Activated CD4-positive, CD25-positive, alpha-beta regulatory T cell (primary cell): ENCODE results near the gene HAUS2.
A peak's percentile ranks its signal among the peaks of the same experiment; 100 is the strongest.
"Not testable (repeated sequence)": the region's sequence is repeated elsewhere in the genome, so short reads cannot be mapped to it uniquely, and the experiment has no call there.

Experiments
- DNase-seq, 4 experiments: peaks; one replicate each; lab custom pipeline; 2025; lab: John Stamatoyannopoulos, UW

The HAUS2 gene

DNA sequence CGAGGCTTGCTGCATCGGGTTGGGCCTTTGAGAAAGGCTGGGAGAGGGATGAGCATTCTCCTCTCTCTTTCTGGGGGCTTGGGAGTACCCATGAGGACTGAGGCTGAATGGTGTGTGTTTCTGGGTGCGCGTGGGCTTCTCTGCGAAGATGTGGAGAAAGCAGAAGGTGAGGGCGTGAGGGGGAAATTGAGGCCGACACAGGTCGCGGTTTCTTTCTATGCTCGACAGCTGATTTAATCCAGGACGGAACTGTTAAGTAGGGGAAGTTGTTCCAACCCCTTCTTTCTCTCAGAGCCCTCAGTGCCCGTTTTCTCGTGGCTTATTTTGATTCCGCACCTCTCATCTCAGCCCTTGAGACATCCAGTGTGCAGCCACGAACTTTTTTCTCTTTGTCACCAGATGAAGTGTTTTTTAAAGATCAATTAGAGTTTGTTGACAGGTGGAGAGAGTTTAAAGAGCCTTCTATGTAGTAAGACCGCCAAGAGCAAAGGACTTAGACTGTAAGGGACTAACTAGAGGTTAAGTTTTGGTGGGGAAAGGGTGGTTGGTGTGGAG is 27.5 kb downstream of the HAUS2 start:
- DNase-seq = no peak

DNA sequence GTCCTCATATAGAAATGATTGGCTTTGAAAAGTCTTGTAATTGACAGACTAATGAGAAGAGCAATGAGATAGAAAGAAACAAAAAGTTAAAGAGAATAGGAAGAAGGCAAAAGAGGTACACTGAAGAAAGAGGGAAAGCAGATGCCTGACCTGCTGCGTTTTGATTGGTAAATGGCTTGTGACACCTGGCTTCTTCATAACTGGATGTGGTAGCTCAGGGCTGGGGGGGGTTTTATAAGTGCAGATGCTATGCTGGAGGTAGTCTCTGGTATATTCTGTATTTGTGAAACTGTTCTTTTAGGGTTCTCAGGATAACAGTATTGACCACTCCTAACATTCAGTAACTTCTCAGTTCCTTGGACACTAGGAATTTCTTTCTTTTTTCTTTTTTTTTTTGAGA is 28.1 kb downstream of the HAUS2 start:
- no peak for DNase-seq

DNA sequence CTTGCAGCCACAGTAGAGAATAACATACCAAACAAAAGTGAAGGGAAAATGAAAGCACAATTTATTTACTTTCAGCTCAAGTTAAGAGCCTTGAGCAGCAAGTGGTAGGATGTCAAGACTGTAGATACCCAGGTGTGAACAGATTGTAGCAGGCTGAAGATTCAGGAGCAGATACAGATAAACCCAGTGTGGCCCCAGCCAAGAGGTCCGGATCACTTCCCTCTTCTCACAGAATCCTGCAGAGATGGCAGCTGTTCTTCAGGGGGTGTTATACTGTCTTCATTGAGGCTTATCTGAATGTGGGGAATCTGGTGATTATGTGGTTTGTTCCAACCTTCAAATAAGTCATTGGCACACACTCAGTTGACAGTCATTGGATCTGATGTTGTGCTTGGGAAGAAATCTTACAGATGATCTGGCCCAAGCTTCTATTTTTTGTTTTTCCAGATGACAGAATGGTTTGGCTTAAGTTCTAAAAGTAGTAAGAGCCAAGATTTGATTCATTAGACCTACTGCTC is 28.9 kb downstream of the HAUS2 start:
- DNase-seq = no peak

DNA sequence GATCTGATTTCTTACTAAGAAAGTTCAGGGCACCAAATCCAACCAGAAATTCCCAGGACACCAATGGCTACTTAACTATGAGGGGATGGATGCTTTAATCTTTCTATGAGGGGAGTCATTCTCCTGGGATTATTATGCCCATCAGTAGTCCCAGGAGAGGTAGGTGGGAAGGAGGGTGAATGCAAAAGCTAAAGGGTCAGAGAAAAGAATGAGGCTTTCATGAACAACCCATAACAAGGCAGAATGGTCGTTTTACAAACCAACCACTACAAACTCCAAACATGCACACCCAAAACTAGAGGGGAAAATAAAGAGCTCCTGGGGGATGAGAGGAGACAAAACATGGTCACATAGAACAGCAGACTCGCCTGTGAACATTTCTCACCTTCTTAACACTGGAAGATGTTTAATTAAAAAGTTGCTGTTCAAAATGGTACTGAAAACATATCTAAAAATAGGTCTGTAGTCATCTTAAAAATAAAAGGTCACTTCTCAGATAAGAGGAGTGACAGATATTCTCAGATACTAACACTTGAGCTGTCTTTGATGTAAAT is 30.4 kb downstream of the HAUS2 start:
- no peak for DNase-seq

DNA sequence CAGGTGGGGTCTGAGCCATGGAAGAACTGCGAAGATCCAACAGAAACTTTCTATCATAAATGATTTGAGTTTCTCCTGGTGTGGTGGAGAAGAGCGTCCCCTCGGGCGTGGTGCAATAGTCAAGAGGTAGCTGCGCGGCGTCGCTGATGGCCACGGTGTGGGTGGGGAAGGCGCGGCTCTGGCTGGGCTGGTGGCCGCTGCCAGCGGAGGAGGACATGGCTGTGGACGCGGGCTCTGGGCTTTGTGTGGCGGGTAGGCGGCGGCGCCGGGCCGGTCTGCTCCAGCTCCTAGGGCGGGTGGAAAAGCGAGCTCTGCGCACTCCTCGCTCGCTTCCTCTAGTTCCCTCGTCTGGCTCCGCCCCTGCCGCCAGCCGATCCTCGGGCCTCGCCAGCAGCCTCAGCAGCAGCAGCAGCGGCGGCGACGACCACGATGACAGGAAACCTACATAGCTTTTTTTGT is 32.7 kb downstream of the HAUS2 start:
- DNase-seq = peak; percentile 34 to 69 (median 58)

DNA sequence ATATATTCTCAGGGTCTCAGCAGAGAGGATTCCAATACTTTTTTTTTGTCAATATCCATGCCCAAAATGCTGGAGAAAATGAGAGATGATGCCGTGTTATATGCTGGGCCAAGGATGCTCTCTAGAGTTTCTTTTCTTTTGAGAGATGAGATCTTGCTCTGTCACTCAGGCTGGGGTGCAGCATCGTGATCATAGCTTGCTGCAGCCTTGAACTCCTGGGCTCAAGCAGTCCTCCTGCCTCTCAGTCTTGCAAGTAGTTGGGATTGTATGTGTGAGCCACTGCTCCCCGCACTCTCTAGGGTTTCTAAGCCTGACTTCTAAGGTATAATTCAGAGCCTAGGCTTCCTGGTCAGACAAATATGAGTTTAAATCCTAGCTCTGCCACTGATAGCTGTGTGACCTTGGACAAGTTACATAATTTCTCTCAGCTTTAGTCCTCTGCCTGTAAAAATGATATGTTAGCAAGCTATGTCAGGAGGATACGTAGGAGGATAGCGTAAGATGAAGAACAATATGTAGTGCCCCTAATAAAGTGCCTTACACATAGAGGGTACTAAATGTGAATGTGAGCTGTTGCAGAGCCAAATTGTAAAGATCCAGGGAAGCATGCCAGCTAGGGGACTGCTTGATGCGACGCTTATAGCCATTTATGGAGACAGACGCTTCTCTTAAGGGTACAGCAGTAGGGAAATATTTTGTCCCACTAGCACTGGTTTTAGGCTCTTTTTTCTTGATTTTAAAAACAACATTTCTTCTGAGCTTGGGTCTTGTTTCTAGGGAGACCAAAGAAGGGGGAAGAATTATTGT is 34.1 kb downstream of the HAUS2 start:
- DNase-seq = no peak

DNA sequence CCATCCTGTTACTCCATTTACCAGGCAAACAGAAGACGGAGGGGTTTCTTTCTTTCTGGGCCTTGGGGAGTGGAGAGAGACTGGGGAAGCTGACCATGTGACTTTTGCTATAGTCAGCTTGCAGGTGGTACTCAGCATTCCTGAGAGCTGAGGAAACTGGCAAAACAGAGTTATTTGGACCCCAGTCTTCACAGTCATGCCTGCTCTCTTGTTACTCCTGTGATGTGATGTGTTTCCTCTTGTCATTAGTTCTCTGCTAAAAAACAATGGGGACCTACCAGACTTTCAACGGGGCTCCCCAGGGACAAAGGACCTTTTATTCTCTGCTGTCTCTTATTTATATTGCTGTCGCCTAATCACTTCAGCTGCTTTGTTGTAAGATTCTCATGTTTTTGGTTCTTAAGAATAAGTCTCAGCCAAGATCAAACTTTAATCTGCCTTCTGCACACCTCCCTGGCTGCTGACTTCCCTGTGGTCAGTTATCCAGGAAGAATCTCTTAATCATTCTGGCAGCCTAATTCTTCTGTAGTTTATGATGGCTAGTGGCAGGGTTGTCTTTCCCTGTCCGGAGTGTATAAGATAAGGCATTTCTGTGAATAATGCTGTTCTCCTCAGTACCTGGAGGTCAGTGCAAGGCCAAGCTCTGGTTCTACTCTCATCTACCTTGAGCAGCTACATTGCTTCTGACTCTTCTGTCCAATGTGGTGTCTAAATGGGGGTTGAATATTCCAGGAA is 35.6 kb downstream of the HAUS2 start:
- no peak for DNase-seq

DNA sequence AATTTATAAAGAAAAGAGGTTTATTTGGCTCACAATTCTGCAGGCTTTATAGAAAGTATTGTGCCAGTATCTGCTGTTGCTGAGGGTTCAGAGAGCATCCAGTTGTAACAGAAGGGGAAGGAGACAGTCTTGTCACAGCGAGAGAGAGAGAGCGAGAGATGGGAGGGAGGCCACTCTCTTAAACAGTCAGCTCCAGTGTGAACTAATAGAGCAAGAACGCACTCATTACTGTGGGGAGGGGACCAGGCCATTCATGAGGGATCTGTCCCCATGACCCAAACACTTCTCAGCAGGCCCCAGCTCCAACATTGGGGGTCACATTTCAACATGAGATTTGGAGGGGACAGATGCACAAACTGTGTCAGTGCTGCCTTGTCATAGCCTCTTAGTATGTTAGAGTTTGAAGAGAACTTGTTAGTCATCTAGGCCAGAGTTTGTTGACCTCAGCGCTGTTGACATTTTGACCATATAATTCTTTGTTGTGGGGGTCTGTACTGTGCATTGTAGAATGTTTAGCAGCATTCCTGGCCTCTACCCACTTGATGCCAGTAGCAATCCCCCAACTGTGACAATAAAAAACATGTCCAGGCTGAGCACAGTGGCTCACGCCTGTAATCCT is 42.1 kb downstream of the HAUS2 start:
- DNase-seq = no peak

DNA sequence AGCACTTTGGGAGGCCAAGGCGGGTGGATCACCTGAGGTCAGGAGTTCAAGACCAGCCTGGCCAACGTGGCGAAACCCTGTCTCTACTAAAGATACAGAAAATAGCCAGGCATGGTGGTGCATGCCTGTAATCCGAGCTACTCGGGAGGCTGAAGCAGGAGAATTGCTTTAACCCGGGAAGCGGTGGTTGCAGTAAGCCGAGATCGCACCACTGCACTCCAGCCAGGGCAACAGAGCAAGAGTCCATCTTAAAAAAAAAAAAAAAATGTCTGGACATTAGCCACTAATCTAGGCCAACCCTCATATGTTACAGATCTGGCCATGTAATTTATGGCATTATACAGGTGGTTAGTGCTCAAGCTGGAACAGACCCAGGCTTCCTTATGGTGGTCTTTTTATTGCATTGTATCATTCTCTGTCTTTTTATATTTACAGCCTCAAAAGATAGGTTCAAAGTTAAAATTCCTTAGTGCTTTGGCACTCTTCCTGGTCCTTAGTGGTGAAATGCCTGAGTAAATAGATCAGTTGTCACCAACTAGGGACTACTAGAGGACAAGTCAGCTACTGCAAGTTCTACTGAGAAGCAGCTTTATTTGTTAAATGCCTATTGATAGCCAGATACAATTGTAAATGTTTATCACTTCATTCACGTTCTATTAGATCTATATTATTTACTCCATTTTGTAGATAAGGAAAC is 42.7 kb downstream of the HAUS2 start:
- DNase-seq = no peak

DNA sequence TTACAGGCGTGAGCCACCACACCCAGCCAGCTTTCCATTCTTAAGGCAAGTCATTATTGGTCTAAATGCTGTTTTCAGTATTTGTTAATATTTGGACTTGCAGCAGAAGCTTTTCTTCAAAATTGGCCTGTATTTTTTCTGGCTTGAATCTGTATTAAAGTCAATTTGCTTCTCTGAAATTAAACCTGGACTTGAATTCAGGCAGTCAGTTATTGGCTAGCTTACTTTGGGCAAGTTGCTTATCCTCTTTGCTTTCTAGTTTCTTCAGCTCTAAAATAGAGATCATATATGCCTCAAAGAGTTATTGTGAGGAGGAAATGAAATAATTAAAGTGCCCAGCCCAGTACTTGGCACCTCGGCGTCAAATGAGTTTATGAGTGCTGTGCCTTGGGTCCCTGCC is 44.1 kb downstream of the HAUS2 start:
- no peak for DNase-seq

DNA sequence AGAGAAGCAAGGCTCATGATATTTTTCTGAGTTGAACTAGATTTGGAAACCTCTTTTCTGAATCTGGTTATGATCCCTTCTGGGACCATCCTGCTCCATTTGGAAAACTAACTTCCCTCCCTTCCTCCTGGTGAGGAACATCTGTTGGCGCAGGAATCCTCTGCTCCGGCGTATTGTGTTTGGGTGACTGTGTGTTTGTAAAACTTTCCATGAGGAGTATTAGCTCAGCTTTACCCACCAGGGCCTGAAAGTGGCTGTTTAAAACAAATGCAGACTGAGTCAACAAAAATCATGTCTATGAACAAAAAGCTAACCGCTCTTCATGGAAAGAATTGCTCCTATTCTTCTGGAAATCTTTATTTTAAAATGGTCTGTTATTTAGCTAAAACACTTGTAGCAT is 44.5 kb downstream of the HAUS2 start:
- no peak for DNase-seq

DNA sequence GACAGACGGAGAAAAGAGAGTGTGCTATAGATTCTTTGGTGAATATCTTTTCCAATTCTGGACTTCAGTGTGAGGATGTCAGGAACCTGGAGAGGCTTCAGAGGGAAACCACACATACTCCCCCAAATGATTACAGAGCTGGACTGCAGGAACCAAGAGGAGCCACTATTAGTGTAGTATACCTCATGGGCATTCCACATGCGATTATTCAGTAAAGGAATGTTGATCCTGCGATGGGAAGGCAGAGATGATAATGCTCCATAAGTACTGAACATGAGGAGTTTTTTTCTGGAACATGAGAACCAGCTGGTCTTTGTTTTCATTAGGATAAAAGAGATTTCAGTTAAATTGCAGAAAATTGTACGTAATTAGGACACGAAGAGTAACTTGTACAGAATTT is 45.5 kb downstream of the HAUS2 start:
- DNase-seq = no peak

DNA sequence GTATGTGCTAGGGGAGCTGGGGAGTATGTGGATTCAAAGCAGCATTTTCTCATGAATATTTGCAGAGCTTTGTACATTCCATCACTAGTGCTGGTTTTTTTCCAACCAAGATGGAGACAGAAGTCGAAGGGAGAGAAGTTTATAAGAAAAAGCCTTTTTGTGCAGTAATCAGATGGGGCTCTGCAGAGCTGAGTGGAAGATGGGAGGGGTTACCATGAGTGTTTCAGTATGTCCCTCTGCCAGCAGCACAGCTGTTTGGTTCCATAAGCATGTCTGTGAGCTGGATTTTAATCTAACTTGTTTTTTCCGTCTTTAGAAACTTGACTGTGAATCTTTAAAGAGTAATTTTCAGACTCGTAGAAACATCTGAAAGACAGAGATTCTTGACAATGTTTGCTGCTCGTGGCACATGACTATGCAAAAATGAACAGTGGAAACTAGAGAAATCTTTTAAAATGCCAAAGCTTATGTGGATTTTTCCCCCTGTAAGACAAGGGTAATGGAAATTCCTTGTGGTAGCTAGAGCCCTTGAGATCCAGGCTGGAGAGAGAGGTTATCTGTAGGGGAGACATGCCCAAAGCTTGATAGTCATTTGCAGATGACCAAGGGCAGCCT is 47.1 kb downstream of the HAUS2 start:
- no peak for DNase-seq

DNA sequence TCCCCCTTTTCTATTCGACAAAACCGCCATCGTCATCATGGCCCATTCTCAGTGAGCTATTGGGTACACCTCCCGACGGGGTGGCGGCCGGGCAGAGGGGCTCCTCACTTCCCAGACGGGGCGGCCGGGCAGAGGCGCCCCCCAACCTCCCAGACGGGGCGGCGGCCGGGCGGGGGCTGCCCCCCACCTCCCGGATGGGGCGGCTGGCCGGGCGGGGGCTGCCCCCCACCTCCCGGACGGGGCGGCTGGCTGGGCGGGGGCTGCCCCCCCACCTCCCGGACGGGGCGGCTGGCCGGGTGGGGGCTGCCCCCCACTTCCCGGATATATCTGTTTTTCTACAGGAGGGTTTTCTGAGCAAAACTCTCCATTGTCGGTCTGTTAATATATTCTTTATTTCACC is 52.7 kb downstream of the HAUS2 start:
- not testable (repeated sequence) for DNase-seq

DNA sequence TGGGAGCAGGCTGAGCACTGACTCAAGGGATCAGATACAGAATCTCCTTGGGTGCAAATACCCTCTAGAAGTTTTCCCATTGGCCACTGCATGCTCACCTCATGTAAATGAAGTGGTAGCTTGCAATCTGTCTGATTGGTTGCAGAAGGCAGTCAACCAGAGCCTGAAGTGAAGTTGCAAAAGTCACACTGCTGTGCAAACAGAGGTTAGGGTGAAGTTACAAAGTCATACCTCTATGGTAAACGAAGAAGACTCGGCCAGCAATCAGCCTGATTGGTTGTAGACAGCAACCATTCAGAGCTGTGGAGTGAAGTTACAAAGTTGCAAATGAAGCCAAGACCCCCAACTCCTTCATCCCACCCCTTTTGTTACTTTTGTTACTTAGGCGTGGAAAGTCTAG is 53.9 kb downstream of the HAUS2 start:
- no peak for DNase-seq

DNA sequence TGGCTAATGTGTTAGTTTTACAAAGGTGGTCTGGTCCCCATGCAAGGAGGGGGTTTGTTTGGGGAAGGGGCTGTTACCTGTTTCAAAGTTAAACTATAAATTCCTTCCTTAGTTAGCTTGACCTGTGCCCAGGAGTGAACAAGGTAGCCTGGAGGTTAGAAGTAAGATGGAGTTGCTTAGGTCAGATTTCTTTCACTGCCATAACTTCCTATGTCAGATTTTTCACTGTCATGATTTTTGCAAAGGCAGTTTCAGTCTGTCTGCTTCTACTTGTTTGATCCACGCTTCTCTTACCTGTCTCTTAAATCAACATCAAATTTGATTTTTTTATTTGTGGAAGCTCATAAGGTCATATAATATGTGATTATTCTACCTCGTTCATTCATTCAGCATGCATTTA is 55.3 kb downstream of the HAUS2 start:
- DNase-seq = no peak

DNA sequence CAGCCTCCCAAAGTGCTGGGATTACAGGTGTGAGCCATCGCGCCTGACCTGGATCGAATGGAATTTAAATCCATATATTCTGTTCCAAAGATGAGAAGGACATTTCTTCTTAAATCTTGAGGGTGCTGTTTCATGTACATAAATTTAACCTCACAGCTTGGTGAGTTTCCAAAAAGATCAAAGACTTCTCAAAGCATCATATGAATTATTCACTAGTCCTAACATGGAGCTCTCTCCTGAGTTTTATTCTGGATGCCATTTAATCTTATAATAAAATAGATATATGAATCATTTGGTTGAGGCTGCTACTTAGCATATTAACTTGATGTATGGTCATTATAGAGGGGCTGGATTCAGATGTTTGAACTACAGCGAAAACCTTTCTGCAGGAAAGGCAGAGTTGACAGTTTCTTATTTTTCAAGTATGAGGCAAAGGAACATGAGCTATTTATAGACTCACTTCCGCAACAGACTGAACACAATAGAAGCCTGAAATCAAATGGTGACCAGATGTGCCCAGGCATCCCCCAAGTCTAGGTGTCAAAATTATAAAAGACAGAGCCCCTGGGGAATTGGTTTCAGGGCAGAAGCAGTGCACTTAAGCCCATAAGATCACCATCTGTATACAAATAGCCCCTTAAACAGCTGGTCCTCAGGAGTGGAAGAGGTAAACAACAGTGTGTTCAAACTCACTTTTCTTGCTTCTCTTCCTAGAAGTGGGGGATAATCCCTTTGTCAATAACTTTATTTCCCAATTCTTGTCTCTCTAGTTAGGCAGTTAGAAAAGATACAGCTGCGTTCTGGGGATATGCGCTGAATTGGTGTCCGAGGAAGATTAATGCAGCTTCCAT is 56.5 kb downstream of the HAUS2 start:
- no peak for DNase-seq

DNA sequence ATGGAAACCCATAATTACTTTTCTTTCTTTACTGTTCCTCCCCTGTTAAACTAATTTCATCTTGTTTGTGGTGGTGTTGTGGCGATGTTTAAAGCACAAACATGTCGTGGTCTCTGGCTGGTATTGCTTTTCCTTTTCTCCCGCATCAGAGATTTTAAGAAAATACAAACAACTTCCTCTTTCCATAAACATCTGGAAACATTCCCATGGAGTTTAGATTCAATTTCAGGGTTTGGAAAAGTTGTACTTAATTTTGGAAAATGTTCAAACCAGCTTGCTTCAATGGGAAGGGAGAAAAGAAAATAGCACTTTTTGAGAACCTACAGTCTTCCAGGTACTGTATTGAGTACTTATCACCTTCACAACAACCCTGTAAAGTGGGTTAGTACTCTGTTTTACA is 57.2 kb downstream of the HAUS2 start:
- DNase-seq = no peak

DNA sequence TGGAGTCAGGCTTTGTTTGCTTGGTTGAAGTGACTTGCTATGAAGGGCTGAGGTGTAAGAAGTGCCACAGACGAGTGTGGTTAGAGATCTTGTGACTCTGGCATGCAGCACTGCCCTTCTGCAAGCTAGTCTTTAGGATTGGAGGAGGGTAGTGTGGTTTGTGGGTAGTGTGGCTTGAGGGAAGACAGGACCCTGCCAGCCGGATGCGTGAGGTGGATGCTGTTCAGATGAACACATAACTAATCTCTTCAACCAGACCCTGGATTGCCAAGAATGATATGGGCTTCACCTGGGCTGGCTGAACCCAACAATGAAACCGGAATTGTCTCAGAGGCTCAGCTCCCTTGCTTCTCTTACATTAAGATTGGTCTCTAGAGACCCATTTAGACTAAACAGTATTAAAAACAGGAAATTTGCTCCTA is 59.5 kb downstream of the HAUS2 start:
- DNase-seq = peak in 1 of 4 experiments; percentile 6
